Measurements from ENCODE around the gene HOXA13.

HOXA13 gene

GRCh38 chr7:27199849-27200760, at the start of gene HOXA13:
TSS of gene HOXA13 (minus strand) at chr7:27200091. CDS start at chr7:27200077, 14 bp downstream.
- no peak for DNase-seq

DNA sequence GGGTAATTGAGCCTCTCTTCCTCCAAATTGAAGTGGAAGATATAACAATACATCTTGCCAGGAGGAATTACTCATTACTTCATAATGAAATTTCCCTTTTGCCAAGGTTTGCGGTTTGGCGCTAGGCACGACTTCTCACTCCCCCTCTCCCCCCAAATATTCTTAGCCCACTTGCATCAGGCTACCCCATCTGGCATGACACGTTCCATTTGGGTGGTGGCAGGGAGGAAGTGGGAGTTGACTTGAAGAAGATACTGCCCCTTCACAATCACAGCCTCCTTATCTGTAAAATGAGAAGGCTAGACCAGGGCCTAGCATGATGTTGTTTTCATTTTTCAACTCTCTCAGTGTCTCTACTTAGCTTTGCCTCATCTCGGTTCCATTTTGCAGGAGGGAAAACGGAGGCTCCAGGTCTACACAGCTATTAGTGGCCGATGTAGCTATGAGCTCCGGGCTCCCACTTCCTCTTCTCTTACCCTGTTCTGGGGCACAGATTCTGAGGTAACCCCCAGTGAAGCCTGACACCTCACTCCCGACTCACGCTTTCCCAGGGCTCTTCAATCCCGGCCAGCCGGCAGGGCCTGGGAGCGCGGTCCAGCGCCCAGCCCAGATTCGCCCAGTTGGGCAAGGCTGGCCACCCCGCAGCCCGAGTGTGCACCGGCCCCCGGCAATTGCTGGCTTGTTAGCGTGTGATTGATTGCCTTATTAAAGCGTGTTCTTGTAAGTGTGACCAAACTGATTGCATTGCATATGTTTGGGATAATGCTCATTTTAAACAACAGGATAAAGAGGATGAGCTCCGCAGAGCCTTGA, 49.2 kb upstream of the HOXA13 start:
- DNase-seq = no peak

- no peak for DNase-seq
These were observed 48.5 kb upstream of the HOXA13 start for GRCh38 chr7:27248427-27248806.

DNA sequence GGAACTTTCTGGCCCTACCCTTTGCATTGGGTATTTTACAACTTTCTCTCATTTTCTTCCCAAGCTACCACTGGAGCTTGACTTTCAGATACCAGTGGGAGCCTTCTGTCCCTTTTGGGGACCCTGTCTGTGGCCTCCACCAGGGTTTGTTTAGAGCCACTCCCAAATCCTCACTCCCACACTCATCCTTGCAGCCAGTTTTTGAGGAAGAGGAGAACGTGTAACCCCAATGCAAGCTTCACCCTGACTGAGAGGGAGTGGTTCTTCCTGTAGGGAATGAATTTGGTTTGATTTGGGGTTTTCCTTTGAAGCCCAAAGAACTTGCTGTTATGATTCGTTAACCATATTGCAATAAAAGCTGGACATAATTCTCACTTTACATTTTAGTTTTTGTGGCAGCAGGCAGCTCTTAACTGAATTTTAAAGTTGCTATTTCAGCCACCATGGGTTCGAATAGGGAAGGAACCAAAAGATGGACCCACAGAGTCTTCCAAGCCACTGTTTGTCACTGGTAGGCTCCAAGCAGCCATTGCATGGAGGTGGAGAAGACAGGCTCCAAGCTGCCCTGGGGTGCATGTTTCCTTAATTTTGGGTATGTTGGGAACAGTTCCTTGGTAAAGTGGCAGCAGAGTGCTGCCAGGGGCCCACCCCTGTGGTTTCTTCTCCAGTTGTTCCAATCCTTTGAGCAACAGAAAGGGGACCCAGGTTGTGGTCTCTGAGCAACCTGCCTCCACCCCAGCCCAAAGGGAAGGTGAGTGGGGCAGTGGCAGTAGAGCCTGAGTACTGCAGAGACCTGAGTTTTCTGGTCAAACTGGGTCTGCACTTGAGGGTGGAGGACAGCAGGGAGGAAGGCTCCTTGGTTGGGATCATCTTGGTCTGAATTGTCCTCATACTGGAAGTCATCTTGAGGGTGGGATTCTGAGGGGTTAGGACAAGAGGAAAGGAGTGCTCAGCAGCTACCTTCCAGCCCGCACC, 47.8 kb upstream of the HOXA13 start:
- DNase-seq = no peak

GRCh38 chr7:27247000-27247399, 47.1 kb upstream of the HOXA13 start:
- no peak for DNase-seq

- DNase-seq = no peak
These were observed 46.2 kb upstream of the HOXA13 start for GRCh38 chr7:27245798-27246691.

GRCh38 chr7:27245124-27245797, 45.4 kb upstream of the HOXA13 start:
- no peak for DNase-seq

GRCh38 chr7:27244488-27245123, 44.7 kb upstream of the HOXA13 start:
- DNase-seq = no peak

GRCh38 chr7:27243340-27244163, 43.7 kb upstream of the HOXA13 start:
- no peak for DNase-seq

- peak; percentile 45 for DNase-seq
These were observed 42.9 kb upstream of the HOXA13 start, which contains the start of gene EVX1 for GRCh38 chr7:27242555-27243339. TSS of gene EVX1 (plus strand) at chr7:27242802. CDS start at chr7:27243031, 229 bp downstream.

DNA sequence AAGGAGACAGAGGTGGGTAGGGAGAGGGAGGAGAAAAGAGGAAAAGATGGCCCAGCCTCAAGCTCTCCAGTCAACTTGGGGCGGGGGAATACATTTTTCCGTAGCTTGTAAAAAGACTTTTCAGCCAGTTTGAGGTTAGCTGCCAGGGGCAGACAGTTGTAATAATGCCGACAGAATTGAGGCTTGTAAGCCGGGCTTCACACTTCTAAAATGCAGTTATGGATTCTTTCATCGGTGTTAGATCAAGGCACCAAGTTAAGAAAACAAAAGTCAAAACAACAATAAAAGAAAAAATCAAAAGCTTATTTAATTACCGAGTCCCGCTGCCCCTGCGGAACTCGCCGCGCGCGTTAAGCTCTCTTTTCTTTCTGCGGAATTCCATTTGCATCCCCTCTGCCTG, 42.3 kb upstream of the HOXA13 start:
- no peak for DNase-seq

- DNase-seq = no peak
These were observed 41.5 kb upstream of the HOXA13 start for GRCh38 chr7:27241189-27242056.

DNA sequence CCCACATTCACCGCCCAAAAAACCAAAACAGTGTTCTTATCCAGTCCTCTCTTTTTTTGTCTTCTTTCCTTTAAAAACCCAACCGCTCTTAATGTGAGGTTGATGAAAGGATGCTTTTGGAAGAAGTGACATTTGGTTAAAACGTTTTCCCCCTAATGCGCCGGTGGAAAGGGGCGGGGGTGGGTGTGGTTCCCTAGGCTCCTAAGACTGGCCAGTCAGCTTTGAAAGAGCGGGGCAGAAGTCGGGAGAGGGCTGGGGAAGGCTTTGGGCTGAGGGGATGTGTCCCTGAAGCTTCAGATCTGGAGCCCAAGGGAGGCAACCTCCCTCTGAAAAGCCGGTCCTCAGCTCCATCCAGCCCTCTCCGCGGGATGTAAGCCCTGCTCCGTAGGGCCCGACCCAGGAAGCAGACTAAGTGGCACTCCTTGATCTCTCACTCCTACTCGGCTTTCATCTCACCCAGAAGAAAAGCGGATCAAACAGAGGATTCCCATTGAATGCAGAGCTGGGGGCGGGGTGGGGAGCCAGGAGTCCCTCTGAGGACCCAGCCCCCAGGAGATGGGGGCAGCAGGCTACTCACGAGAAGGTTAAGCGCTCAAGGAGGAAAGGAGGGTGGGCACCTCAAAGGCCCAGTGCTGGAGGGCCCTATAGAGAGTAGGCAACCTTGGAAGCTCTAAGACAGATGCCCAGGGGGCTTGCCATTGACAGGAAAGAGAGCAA, 40.3 kb upstream of the HOXA13 start:
- no peak for DNase-seq

DNA sequence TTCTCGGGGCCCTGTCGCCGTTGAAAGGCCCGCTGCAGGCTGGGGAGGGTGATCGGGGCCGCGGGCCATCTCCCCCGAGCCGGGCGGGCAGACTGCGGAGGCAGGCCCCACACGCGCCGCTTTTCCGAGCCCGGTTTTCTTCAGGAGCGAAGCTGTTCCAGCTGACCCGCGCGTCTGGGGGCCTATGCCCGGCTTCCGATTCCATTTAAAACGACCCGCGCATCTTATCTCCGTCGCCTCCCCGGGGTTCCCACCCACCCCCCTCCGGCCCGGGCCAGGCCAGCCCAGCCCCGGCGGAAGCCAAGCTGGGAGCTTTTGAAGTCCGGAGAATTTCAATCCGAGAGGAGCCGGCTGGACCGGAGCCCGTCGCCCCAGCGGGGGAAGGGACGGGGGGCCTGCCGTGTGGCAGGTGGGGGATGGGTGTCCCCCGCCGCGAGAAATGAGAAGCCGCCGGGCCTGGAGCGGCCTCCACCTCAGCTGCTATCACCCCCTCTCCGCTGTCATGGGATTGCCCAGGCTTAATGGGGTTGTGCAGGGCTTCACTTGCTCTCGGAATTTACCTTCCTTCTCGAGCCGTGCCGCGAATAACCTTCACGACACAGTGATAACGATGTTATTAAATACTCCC, 39.6 kb upstream of the HOXA13 start:
- no peak for DNase-seq

- DNase-seq = no peak
These were observed 39.1 kb upstream of the HOXA13 start for GRCh38 chr7:27238979-27239386.

GRCh38 chr7:27237735-27238334, 37.9 kb upstream of the HOXA13 start:
- DNase-seq = peak; percentile 44

Data from activated CD4-positive, alpha-beta T cell treated with anti-CD3 and anti-CD28 coated beads, Interleukin-2, amount 50 U/mL, for 16 hours (primary cell).